H1 (cell line): ENCODE data around the gene ADPRHL1. TPM values are rescaled to one million over a fixed set of nuclear protein-coding genes. Genes with fewer than 3 reads are reported as not detected.

ENCODE experiments used
- CTCF ChIA-PET: fragments of 300-600 bp; sonication (Branson Sonifier 250); formaldehyde crosslinking; loops from one replicate; lab custom pipeline; 2021; ENCODE audit not compliant: partially characterized antibody; lab: Charles Lee
- POLR2A ChIA-PET: fragments of 300-600 bp; sonication (Branson Sonifier 250); formaldehyde crosslinking; loops from one replicate; lab custom pipeline; 2021; ENCODE audit warnings: inconsistent platforms; ENCODE audit not compliant: partially characterized antibody; lab: Charles Lee
- DNase-seq, 2 experiments: peaks; one replicate each; pipeline versions ENCODE4 v3.0.0 to v3.0.0-alpha.2; 2010 to 2022; ENCODE audit warnings: low spot score in 2 of 2, low read depth in 1 of 2, mixed read lengths in 1 of 2
- FAIRE-seq: peaks from 2 replicates; lab custom pipeline; 2011; peaks lifted over from hg19 to GRCh38; lab: Jason Lieb, UNC
- H2AFZ ChIP-seq: 2 replicates; pipeline ENCODE4 v1.8.1; 2012; ENCODE audit warnings: low read length, inconsistent platforms
- H2AK5ac ChIP-seq: 2 replicates; pipeline ENCODE4 v1.6.1; 2013; ENCODE audit warnings: low read depth, low read length
- H2BK120ac ChIP-seq: replicated peaks from 2 replicates; pipeline ENCODE3; 2013; ENCODE audit warnings: low read depth, low read length, inconsistent platforms
- H2BK12ac ChIP-seq: 2 replicates; pipeline ENCODE4 v1.6.1; 2013; ENCODE audit warnings: low read depth, low read length
- H2BK15ac ChIP-seq: 2 replicates; pipeline ENCODE4 v1.6.1; 2013; ENCODE audit warnings: low read length
- H2BK20ac ChIP-seq: 2 replicates; pipeline ENCODE4 v1.6.1; 2013; ENCODE audit warnings: low read length
- H2BK5ac ChIP-seq: 2 replicates; pipeline ENCODE4 v1.6.1; 2013; ENCODE audit warnings: low read depth, low read length
- H3K14ac ChIP-seq: 2 replicates; pipeline ENCODE4 v1.6.1; 2013; ENCODE audit warnings: inconsistent platforms; ENCODE audit not compliant: insufficient read length
- H3K18ac ChIP-seq: 2 replicates; pipeline ENCODE4 v1.6.1; 2013; ENCODE audit warnings: low read length; ENCODE audit errors: extremely low read depth
- H3K23ac ChIP-seq: 2 replicates; pipeline ENCODE4 v1.6.1; 2013; ENCODE audit warnings: inconsistent platforms; ENCODE audit not compliant: insufficient read length
- H3K23me2 ChIP-seq: 2 replicates; pipeline ENCODE4 v1.6.1; 2013; ENCODE audit warnings: low read depth, low read length
- H3K27ac ChIP-seq: 2 replicates; pipeline ENCODE4 v1.6.1; 2011; ENCODE audit warnings: low read depth, low read length, inconsistent platforms
- H3K27me3 ChIP-seq, 4 experiments: replicated peaks in 1 of 4; 1 replicate in 1 of 4; 2 replicates in 3 of 4; pipeline versions ENCODE4 v1.6.1 to v1.8.1; 2011 to 2013; ENCODE audit warnings: low read length in 3 of 4, mild to moderate bottlenecking in 3 of 4, inconsistent platforms in 2 of 4, mixed read lengths in 2 of 4, moderate library complexity in 1 of 4; ENCODE audit not compliant: control insufficient read depth in 3 of 4, insufficient read depth in 3 of 4; ENCODE audit errors: extremely low read depth in 1 of 4
- H3K36me3 ChIP-seq, 4 experiments: 2 replicates each; pipeline versions ENCODE4 v1.6.1 to v1.8.1; 2011 to 2013; ENCODE audit warnings: mild to moderate bottlenecking in 4 of 4, low read length in 3 of 4, moderate library complexity in 2 of 4, control low read depth in 1 of 4, inconsistent platforms in 1 of 4; ENCODE audit not compliant: insufficient read depth in 4 of 4, control insufficient read depth in 2 of 4
- H3K4ac ChIP-seq: replicated peaks from 2 replicates; pipeline ENCODE3; 2013; ENCODE audit warnings: low read length, low read depth, mixed read lengths, inconsistent platforms; ENCODE audit not compliant: insufficient read length
- H3K4me1 ChIP-seq, 4 experiments: replicated peaks in 1 of 4; 1 replicate in 1 of 4; 2 replicates in 3 of 4; pipeline versions ENCODE4 v1.6.1 to v1.8.1; 2011 to 2013; ENCODE audit warnings: low read length in 3 of 4, inconsistent platforms in 2 of 4, mixed read lengths in 1 of 4; ENCODE audit not compliant: insufficient read depth in 4 of 4, control insufficient read depth in 3 of 4
- H3K4me2 ChIP-seq, 2 experiments: 2 replicates each; pipeline versions ENCODE4 v1.6.1 to v1.8.1; 2011 to 2013; ENCODE audit warnings: low read depth in 2 of 2, low read length in 2 of 2, control low read depth in 1 of 2, inconsistent platforms in 1 of 2, mild to moderate bottlenecking in 1 of 2; ENCODE audit not compliant: insufficient read depth in 1 of 2
- H3K4me3 ChIP-seq, 4 experiments: fragments of 200-600, 300-600 bp in 1 of 4; sonication (generic), shearing (Covaris generic), sonication (Bioruptor Twin) in 1 of 4; 2 replicates each; pipeline versions ENCODE4 v1.5.1 to v1.8.1; 2011 to 2016; ENCODE audit warnings: low read length in 4 of 4, low read depth in 3 of 4, control low read depth in 2 of 4, inconsistent platforms in 2 of 4, mild to moderate bottlenecking in 2 of 4, mixed read lengths in 1 of 4, moderate library complexity in 1 of 4; ENCODE audit not compliant: insufficient read depth in 2 of 4; ENCODE audit errors: extremely low read depth in 1 of 4
- H3K56ac ChIP-seq: replicated peaks from 2 replicates; pipeline ENCODE3; 2013; ENCODE audit warnings: low read depth, mild to moderate bottlenecking, mixed read lengths, low read length, inconsistent platforms; ENCODE audit not compliant: insufficient read length
- H3K79me1 ChIP-seq: 2 replicates; pipeline ENCODE4 v1.6.1; 2013; ENCODE audit warnings: low read depth, low read length, control low read depth
- H3K79me2 ChIP-seq, 2 experiments: 2 replicates each; pipeline versions ENCODE4 v1.6.1 to v1.8.1; 2012 to 2013; ENCODE audit warnings: low read length in 2 of 2, mild to moderate bottlenecking in 2 of 2, inconsistent platforms in 1 of 2; ENCODE audit not compliant: insufficient read depth in 2 of 2, control insufficient read depth in 1 of 2
- H3K9ac ChIP-seq, 4 experiments: replicated peaks in 1 of 4; 1 replicate in 1 of 4; 2 replicates in 3 of 4; pipeline versions ENCODE4 v1.6.1 to v1.8.1; 2011 to 2013; ENCODE audit warnings: low read depth in 3 of 4, low read length in 3 of 4, control low read depth in 2 of 4, mild to moderate bottlenecking in 2 of 4, moderate library complexity in 2 of 4, inconsistent platforms in 1 of 4; ENCODE audit errors: extremely low read depth in 1 of 4
- H3K9me3 ChIP-seq, 2 experiments: 2 replicates each; pipeline versions ENCODE4 v1.6.1 to v1.8.1; 2012 to 2013; ENCODE audit warnings: mild to moderate bottlenecking in 2 of 2, moderate library complexity in 2 of 2, control low read depth in 1 of 2, inconsistent platforms in 1 of 2, low read depth in 1 of 2, low read length in 1 of 2, mixed read lengths in 1 of 2; ENCODE audit not compliant: insufficient read depth in 2 of 2
- H4K20me1 ChIP-seq, 2 experiments: replicated peaks in 1 of 2; 2 replicates each; pipeline versions ENCODE3 to v1.8.1; 2011 to 2013; ENCODE audit warnings: inconsistent platforms in 2 of 2, low read length in 2 of 2, mild to moderate bottlenecking in 1 of 2; ENCODE audit not compliant: insufficient read depth in 2 of 2, control insufficient read depth in 1 of 2
- H4K5ac ChIP-seq: 2 replicates; pipeline ENCODE4 v1.6.1; 2013; ENCODE audit warnings: low read length, low read depth, mixed read lengths, inconsistent platforms; ENCODE audit not compliant: insufficient read length
- H4K8ac ChIP-seq: 2 replicates; pipeline ENCODE4 v1.8.0; 2013; ENCODE audit warnings: mild to moderate bottlenecking, moderate library complexity, low read length, inconsistent platforms; ENCODE audit not compliant: insufficient read depth; ENCODE audit errors: extremely low read depth
- H4K91ac ChIP-seq: replicated peaks from 2 replicates; pipeline ENCODE3; 2013; ENCODE audit warnings: low read length, mixed read lengths, inconsistent platforms; ENCODE audit not compliant: insufficient read length
- BRCA1 ChIP-seq: IDR thresholded peaks from 2 replicates; pipeline ENCODE4 v1.6.1; 2012; ENCODE audit warnings: low read depth, low read length, improper control_type of control experiment
- CREB1 ChIP-seq: IDR thresholded peaks from 2 replicates; pipeline ENCODE4 v1.6.1; 2012; ENCODE audit warnings: inconsistent platforms
- E2F6 ChIP-seq: IDR thresholded peaks from 2 replicates; pipeline ENCODE4 v1.6.1; 2012; ENCODE audit warnings: inconsistent platforms
- FOSL1 ChIP-seq: IDR thresholded peaks from 2 replicates; pipeline ENCODE4 v1.6.1; 2011; ENCODE audit warnings: mild to moderate bottlenecking, low read depth, low read length, moderate library complexity; ENCODE audit not compliant: insufficient read depth
- KDM1A ChIP-seq: fragments of 200-600, 300-600 bp; sonication (generic); IDR thresholded peaks from 2 replicates; pipeline ENCODE4 v1.7.1; 2016; ENCODE audit warnings: mild to moderate bottlenecking, low read length, borderline replicate concordance
- MAFK ChIP-seq: IDR thresholded peaks from 2 replicates; pipeline ENCODE4 v1.6.1; 2012; ENCODE audit warnings: low read depth, mild to moderate bottlenecking, improper control_type of control experiment, low read length
- POLR2A ChIP-seq, 2 experiments: IDR thresholded peaks; 1 replicate in 1 of 2; 2 replicates in 1 of 2; pipeline ENCODE4 v1.6.1; 2011; ENCODE audit warnings: low read depth in 2 of 2, low read length in 2 of 2, mild to moderate bottlenecking in 2 of 2; ENCODE audit errors: control extremely low read depth in 1 of 2
- RAD21 ChIP-seq, 2 experiments: IDR thresholded peaks in 1 of 2; conservative IDR thresholded peaks in 1 of 2; 2 replicates each; pipeline ENCODE4 v1.6.1; 2011; ENCODE audit warnings: low read depth in 2 of 2, low read length in 2 of 2, improper control_type of control experiment in 1 of 2, inconsistent platforms in 1 of 2, mild to moderate bottlenecking in 1 of 2, moderate library complexity in 1 of 2
- RBBP5 ChIP-seq: IDR thresholded peaks from 2 replicates; pipeline ENCODE4 v1.7.1; 2012; ENCODE audit warnings: low read depth, mild to moderate bottlenecking, inconsistent platforms, low read length, moderate library complexity, borderline replicate concordance
- SAP30 ChIP-seq: fragments of 300-600 bp; sonication (generic); IDR thresholded peaks from 2 replicates; pipeline ENCODE4 v1.7.1; 2012; ENCODE audit warnings: low read length, moderate library complexity, mild to moderate bottlenecking, inconsistent platforms; ENCODE audit not compliant: insufficient read depth, insufficient replicate concordance
- SIN3A ChIP-seq, 2 experiments: IDR thresholded peaks in 1 of 2; conservative IDR thresholded peaks in 1 of 2; 2 replicates each; pipeline ENCODE4 v1.6.1; 2011 to 2012; ENCODE audit warnings: low read length in 2 of 2, improper control_type of control experiment in 1 of 2, low read depth in 1 of 2, mild to moderate bottlenecking in 1 of 2
- SP4 ChIP-seq: IDR thresholded peaks from 2 replicates; pipeline ENCODE4 v1.6.1; 2012; ENCODE audit warnings: low read length, inconsistent platforms
- TBP ChIP-seq: IDR thresholded peaks from 2 replicates; pipeline ENCODE4 v1.6.1; 2011; ENCODE audit warnings: low read depth, low read length, improper control_type of control experiment
- WGBS, 2 experiments: shearing (Covaris generic) in 1 of 2; methylation state at CpG; one replicate each; pipeline versions ENCODE4 v1.1.6 to v1.1.7; 2013 to 2015; ENCODE audit warnings: low lambda C conversion rate in 2 of 2, mixed read lengths in 2 of 2, inconsistent platforms in 1 of 2, low coverage in 1 of 2, missing lambda C conversion rate in 1 of 2; ENCODE audit not compliant: insufficient replicate concordance in 2 of 2, insufficient coverage in 1 of 2, insufficient read length in 1 of 2; ENCODE audit errors: extremely low coverage in 1 of 2, missing lambda C conversion rate in 1 of 2; 5-methylcytosine and 5-hydroxymethylcytosine counted together
- polyA plus RNA-seq, 7 experiments: library from polyadenylated mRNA; depleted of rRNA in 3 of 7; stranded (reverse) in 5 of 7; unstranded in 2 of 7; fragments of >200 nt in 5 of 7; fragments of 200-250 nt in 2 of 7; gene quantifications; 1 replicate in 5 of 7; 2 replicates in 1 of 7; 4 replicates in 1 of 7; pipeline versions ENCODE4 v1.2.1 to v1.2.3, GENCODE V29; 2011 to 2013; ENCODE audit warnings: missing spikeins in 2 of 7, mixed read lengths in 2 of 7
- total RNA-seq: library from RNA; stranded (reverse); fragmentation: NEBNext Ultra II Directional; extraction: Animal tissue kit (Norgen Biotek cat#: 25700); gene quantifications from 2 replicates; pipeline ENCODE4 v1.2.1, GENCODE V29; 2021

Gene ADPRHL1
- total and polyA plus RNA-seq, 2 of the 8 experiments (the other 6 are each of a cell fraction or from before 2014, with no cell fraction given): 0.74 to 1.7 TPM

GRCh38 chr13:113460064-113460555 lies 6.8 kb upstream of the ADPRHL1 start:
- POLR2A ChIA-PET: interaction anchor here (0.6 kb wide), 1 partner anchor 32 kb away, joined by 4 read pairs; no protein-coding TSS in a partner anchor
- H3K9ac ChIP-seq: no peak overlapping the region
- TF ChIP-seq FOSL1: no peak
- TF ChIP-seq RBBP5: no peak
- no peak for TF ChIP-seq MAFK
- TF ChIP-seq BRCA1: no peak
- no peak for TF ChIP-seq SP4
- TF ChIP-seq SAP30: no peak
- TF ChIP-seq TBP: no peak
- no peak for TF ChIP-seq KDM1A
- TF ChIP-seq POLR2A (IDR thresholded peaks at IDR 0.05; ENCODE audit: control extremely low read depth in 1 of 2, low read depth in 2 of 2, low read length in 2 of 2): no peak
- TF ChIP-seq RAD21 (IDR thresholded peaks at IDR 0.05 in 1 of 2, conservative IDR thresholded peaks at IDR 0.05 in 1 of 2; ENCODE audit: low read depth in 2 of 2, low read length in 2 of 2): no peak
- no peak for TF ChIP-seq SIN3A (conservative IDR thresholded peaks at IDR 0.05 in 1 of 2, IDR thresholded peaks at IDR 0.05 in 1 of 2; ENCODE audit: low read depth in 1 of 2, low read length in 2 of 2)
- TF ChIP-seq E2F6: no peak
- no peak for TF ChIP-seq CREB1

More at GRCh38 chr13:113460064-113460555, 6.8 kb upstream of the ADPRHL1 start:
- Histone ChIP-seq H3K4ac (no peak overlapping the region), H2AK5ac (no peak overlapping the region), H2AFZ (no peak overlapping the region), H2BK5ac (no peak overlapping the region), H4K91ac (no peak overlapping the region), H3K27ac (no peak overlapping the region), H3K23me2 (no peaks in the 10 kb centered on the region), H2BK120ac (no peak overlapping the region), H3K56ac (no peak overlapping the region), H3K14ac (no peak overlapping the region), H3K4me1 (no peaks in the 10 kb centered on the region; a peak in 1 of 7 replicates), H3K4me3 (no peak overlapping the region), H3K9me3 (no peaks in the 10 kb centered on the region), H3K18ac (no peak overlapping the region), H3K79me1 (peaks cover 2% of the 10 kb centered on the region; the same call in 1 of the 2 replicates), H2BK20ac (no peak overlapping the region), H3K4me2 (no peak overlapping the region), H3K79me2 (no peaks in the 10 kb centered on the region; a peak in 1 of 4 replicates), H2BK15ac (no peak overlapping the region), H3K27me3 (no peaks in the 10 kb centered on the region), H4K5ac (no peak overlapping the region), H3K23ac (no peak overlapping the region), H3K36me3 (peaks cover 17 to 70% (median 43%) of the 10 kb centered on the region in 4 experiments), H4K8ac (no peak overlapping the region), H4K20me1 (peaks cover 2 to 23% of the 10 kb centered on the region in 2 experiments), H2BK12ac (no peak overlapping the region)
- WGBS, 2 experiments: 92% methylated on average over 14 of the region's 14 CpGs; no CpG with 5 or more reads in 1 of the 2 experiments
- CTCF ChIA-PET: interaction anchor here (1.0 to 4.2 kb wide), 5 partner anchors 10 to 57 kb away, joined by 3 to 25 read pairs (median 4); no protein-coding TSS in a partner anchor
- FAIRE-seq: no peak
- DNase-seq: no peak
